NB4 (cell line): ENCODE measurements around the gene ASIC1.

Experiments used
- DNase-seq: peaks from one replicate; pipeline ENCODE4 v3.0.0; 2010; ENCODE audit warnings: low read depth
- H3K4me3 ChIP-seq: one replicate; pipeline ENCODE4 v1.5.1; 2011; ENCODE audit warnings: mild to moderate bottlenecking, low read depth, low read length, moderate library complexity
- CTCF ChIP-seq: IDR thresholded peaks from one replicate; pipeline ENCODE4 v1.5.1; 2012; ENCODE audit warnings: low read depth, low read length
- MYC ChIP-seq: IDR thresholded peaks from 2 replicates; pipeline ENCODE4 v1.6.1; 2011; ENCODE audit warnings: low read depth, low read length
- POLR2A ChIP-seq: IDR thresholded peaks from 2 replicates; pipeline ENCODE4 v1.6.1; 2011; ENCODE audit warnings: mild to moderate bottlenecking; ENCODE audit not compliant: insufficient read length; ENCODE audit errors: extremely low read depth
- TF ChIP-seq, protein P1 (sequence below): IDR thresholded peaks from 2 replicates; pipeline ENCODE4 v1.6.1; 2011; ENCODE audit warnings: low read depth, low read length

The ASIC1 gene

DNA sequence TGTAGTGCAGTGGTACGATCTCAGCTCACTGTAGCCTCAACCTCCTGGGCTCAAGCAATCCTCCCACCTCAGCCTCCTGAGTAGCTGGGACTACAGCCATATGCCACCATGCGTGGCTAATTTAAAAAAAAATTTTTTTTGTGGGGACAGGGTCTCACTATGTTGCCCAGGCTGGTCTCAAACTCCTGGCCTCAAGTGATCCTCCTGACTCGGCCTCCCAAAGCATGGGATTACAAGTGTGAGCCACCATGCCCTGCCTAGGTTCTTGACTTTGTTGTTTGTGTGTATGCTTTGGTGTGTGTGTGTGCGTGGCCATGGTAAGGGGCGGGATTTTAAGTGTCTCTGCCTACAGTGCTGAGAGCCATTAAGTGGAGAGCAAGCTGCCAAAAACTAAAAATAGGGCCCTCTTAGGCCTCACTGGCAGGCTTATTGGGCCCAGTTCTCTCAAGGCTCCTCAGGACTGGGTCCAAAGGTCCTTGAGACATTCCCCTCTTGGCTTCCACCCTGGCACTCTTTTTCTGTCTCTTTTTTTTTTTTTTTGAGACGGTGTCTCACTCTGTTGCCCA, 59.7 kb downstream of the ASIC1 start:
- TF ChIP-seq MYC = no peak
- no peak for TF ChIP-seq CTCF
- TF ChIP-seq, protein P1, sequence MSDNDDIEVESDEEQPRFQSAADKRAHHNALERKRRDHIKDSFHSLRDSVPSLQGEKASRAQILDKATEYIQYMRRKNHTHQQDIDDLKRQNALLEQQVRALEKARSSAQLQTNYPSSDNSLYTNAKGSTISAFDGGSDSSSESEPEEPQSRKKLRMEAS = no peak
- no peak for TF ChIP-seq POLR2A
- no peak for DNase-seq
- no peak overlapping the region for H3K4me3 ChIP-seq

DNA sequence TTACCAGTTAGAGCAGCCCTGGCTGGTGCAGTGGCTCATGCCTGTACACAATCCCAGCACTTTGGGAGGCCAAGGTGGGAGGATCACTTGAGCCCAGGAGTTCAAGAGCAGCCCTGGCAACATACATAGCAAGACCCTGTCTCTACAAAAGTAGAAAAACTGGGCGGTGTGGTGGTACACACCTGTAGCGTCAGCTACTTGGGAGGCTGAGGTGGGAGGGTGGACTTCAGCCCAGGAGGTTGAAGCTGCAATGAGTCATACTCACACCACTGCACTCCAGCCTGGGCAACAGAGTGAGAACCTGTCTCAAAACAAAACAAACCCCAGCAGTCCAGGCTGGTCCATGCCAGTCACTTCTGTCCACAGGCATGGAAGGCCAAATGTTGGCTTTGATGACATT, 62.0 kb downstream of the ASIC1 start:
- no peak for TF ChIP-seq MYC
- TF ChIP-seq, protein P1 = no peak
- no peak for TF ChIP-seq CTCF
- TF ChIP-seq POLR2A = no peak
- DNase-seq = no peak
- no peak overlapping the region for H3K4me3 ChIP-seq

- H3K4me3 ChIP-seq = no peak overlapping the region
- DNase-seq = no peak
- no peak for TF ChIP-seq POLR2A
- TF ChIP-seq, protein P1 = no peak
- TF ChIP-seq MYC = no peak
- TF ChIP-seq CTCF = no peak
Observed at GRCh38 chr12:50120521-50120920, 63.1 kb downstream of the ASIC1 start.

- no peak for DNase-seq
- TF ChIP-seq, protein P1 = no peak
- no peak overlapping the region for H3K4me3 ChIP-seq
Observed at GRCh38 chr12:50120953-50121352, 63.6 kb downstream of the ASIC1 start.

- TF ChIP-seq MYC (no peak), CTCF (no peak), POLR2A (no peak)
- TF ChIP-seq, protein P1 = no peak
- DNase-seq = no peak
- no peak overlapping the region for H3K4me3 ChIP-seq
Observed at GRCh38 chr12:50121641-50122040, 64.2 kb downstream of the ASIC1 start.

DNA sequence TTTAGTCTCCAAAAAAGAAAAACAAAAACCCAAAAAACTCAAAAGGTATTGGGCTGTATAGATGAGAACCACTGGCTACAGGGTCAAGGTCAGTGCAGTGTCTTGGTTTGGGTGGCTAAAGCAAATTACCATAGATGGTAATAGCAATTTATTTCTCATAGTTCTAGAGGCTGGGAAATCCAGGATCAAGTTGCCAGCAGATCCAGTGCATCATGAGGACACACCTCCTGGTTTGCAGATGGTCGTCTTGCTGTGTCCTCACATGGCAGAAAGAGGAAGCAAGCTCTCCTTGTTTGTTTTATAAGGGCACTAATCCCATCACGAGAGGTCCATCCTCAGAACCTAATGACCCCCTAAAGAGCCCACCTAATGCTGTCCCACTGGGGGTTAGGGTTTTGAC, 65.8 kb downstream of the ASIC1 start:
- TF ChIP-seq, protein P1 = no peak
- TF ChIP-seq CTCF (no peak), MYC (no peak), POLR2A (no peak)
- DNase-seq = peak; percentile 30
- H3K4me3 ChIP-seq = no peak overlapping the region
